ENCODE measurements around the gene RDX.

RDX gene

DNA sequence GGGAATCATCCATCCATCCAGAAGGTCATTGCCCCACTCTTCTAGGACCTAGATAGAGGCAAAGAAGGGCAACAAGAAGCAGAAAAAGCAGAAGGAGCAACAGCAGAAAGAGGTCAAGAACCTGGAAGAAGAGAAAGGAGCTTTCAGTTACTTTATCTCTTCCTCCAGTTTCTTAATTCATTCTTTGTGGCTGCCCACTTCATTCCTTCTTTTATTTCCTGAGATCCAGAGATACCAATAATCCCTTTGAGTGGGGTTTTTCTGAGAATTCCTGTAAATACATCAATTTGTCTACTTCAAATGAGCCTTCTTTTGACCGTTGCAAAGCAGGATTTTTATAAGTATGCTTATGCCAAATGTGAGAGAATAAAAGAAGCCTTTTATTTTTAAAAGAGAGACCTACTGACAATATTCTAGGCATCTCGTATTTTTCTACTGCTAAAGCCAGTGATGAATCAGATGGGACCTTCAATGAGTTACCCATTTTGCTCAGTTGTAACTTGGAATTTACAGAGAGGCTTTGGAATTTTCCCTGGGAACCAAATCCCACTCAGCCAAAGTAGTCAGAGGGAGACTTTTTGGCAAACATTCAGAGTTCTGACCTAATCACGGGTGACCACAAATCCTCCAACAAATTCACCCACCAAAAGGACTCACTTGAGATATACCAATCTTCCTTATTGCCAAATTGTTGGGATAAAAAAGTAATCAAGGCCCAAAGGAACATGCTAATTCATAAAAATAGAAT is 148.3 kb downstream of the RDX start:
- no peak for DNase-seq (ENCODE audit: low spot score)
- TF ChIP-seq, protein P1, sequence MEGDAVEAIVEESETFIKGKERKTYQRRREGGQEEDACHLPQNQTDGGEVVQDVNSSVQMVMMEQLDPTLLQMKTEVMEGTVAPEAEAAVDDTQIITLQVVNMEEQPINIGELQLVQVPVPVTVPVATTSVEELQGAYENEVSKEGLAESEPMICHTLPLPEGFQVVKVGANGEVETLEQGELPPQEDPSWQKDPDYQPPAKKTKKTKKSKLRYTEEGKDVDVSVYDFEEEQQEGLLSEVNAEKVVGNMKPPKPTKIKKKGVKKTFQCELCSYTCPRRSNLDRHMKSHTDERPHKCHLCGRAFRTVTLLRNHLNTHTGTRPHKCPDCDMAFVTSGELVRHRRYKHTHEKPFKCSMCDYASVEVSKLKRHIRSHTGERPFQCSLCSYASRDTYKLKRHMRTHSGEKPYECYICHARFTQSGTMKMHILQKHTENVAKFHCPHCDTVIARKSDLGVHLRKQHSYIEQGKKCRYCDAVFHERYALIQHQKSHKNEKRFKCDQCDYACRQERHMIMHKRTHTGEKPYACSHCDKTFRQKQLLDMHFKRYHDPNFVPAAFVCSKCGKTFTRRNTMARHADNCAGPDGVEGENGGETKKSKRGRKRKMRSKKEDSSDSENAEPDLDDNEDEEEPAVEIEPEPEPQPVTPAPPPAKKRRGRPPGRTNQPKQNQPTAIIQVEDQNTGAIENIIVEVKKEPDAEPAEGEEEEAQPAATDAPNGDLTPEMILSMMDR (IDR thresholded peaks at IDR 0.05; ENCODE audit: extremely low read depth, insufficient read depth, missing control alignments) = no peak
- in situ Hi-C loops (cut with MboI; ENCODE audit: low pct_unique_long_range_greater_than_20kb, low sequenced_read_pairs, unreplicated experiment) = loop anchor here (25.0 kb wide), 1 partner anchor 111 kb away; no protein-coding TSS in a partner anchor

DNA sequence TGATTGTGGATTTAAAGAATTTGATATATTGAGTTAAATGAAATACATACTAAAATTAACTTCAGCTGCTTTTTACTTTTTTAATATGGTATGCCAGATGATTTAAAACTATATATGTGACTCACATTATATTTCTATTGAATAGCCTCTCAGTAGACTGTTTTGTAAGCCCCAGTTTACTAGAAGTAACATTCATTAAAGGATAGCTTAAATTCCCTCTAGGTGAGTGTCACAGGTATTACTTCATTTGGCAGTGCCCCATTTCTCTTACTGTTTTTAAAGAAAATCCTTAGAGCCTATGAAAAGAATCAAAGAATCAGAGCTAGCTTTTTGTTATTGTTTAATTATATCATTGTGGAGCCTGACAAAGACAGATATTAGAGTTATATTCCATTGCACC is 154.6 kb downstream of the RDX start:
- no peak for DNase-seq (ENCODE audit: low spot score)
- in situ Hi-C loops (cut with MboI; ENCODE audit: low pct_unique_long_range_greater_than_20kb, low sequenced_read_pairs, unreplicated experiment) = loop anchor here (25.0 kb wide), 1 partner anchor 105 kb away; no protein-coding TSS in a partner anchor
- TF ChIP-seq, protein P1 (IDR thresholded peaks at IDR 0.05; ENCODE audit: extremely low read depth, insufficient read depth, missing control alignments) = no peak

DNA sequence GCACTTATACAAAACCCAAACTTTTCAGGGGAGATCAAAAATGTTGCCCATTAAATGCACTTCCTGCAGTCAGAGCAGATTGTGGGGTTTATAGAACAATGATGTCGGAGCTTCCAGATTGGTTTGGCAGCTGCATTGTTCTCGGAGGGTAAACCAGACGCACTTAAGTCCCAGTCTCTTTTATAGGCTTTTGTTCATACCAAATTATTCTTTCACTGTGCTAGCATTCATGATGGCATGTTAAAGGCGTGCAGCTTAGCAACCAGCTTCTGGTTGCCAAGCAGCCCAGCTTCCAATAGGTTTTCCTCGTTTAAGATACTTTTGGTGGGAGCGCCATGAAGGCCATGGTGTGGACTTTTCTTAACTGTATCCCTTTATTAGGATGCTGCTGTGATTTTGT is 162.3 kb downstream of the RDX start:
- no peak for DNase-seq (ENCODE audit: low spot score)
- TF ChIP-seq, protein P1 (IDR thresholded peaks at IDR 0.05; ENCODE audit: extremely low read depth, insufficient read depth, missing control alignments) = no peak
- in situ Hi-C loops (cut with MboI; ENCODE audit: low pct_unique_long_range_greater_than_20kb, low sequenced_read_pairs, unreplicated experiment) = loop anchor here (25.0 kb wide), 1 partner anchor 97 kb away; no protein-coding TSS in a partner anchor

DNA sequence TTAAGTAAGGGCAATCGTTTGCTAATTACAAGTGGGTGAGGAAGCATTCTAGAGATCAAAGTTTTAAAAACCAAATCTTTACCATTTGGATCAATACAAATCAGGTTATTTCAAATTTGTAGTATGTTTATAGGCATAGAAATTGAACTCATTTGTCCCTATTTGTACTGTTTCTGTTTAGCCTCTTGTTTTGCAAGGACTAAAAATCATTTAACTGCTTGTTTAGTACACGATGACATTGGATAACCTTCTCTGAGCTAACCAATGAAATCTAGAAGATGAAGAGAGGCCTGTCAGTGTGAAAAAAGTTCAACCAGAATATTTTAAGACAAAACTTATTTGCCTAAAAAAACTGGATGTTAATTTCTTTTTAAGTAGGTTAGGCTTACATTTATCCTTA is 163.3 kb downstream of the RDX start:
- DNase-seq (ENCODE audit: low spot score) = no peak
- in situ Hi-C loops (cut with MboI; ENCODE audit: low pct_unique_long_range_greater_than_20kb, low sequenced_read_pairs, unreplicated experiment) = loop anchor here (25.0 kb wide), 1 partner anchor 96 kb away; no protein-coding TSS in a partner anchor
- TF ChIP-seq, protein P1 (IDR thresholded peaks at IDR 0.05; ENCODE audit: extremely low read depth, insufficient read depth, missing control alignments) = no peak

DNA sequence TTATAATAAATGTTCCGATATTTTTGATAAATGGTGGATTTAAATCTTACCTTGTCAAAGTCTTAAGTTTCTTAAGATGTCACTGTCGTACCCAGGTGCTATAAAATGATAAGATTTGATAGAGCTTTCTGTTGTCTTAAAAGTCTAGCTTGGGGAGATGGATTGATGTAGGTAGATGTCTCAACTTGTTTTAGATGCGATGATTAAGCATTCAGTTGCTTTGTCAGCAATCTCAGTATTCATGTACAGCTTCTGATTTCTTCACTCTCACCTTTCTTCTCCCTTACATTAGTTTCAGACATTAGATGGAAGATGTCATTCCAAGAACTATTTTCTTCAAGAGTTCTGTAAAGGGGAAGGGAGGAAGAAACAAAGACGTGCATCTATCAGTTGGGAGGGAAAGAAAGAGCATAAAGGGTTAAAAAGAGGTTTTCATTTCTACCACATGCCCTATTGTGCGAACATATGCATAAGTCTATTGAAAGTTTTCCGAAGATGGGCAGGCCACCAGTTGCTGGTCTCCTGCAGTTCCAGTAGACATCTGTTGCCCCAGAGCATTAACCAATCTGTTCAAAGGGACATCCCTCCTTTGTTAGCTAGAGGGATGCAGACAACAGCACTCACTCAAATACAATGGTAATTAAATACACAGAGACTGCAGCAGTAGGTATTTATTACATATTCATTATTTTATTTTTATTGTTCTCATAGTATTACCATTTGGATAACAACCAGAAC is 164.9 kb downstream of the RDX start:
- TF ChIP-seq, protein P1 (IDR thresholded peaks at IDR 0.05; ENCODE audit: extremely low read depth, insufficient read depth, missing control alignments) = no peak
- DNase-seq (ENCODE audit: low spot score) = no peak
- in situ Hi-C loops (cut with MboI; ENCODE audit: low pct_unique_long_range_greater_than_20kb, low sequenced_read_pairs, unreplicated experiment) = loop anchor here (25.0 kb wide), 1 partner anchor 94 kb away; no protein-coding TSS in a partner anchor

DNA sequence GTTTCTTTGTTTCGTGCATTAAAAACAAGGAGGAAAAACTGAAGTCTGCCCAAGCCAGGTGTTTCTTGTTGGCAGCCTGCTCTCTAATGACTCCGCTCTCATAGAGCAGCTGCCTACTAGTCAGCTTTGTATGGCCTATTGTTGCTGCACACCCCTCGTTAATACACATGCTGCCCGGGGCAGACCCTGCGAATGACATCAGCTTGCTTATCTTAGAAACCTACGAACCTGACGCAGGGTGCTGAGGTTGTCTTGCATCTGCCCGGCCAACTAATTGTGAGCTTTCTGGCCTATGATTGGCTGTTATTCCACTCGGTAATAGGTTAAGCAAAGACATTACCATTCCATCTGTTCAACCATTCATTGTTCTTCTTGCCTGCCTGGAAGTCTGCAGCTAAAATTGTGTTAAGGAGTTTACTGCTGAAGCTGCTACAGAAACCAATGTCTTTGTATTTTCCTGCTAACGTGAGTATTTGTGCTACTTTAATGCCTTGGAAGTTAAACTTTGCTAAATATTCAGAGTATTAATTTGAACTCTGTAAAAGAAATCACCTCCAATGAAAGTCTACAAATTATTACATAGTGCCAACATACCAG is 165.7 kb downstream of the RDX start:
- TF ChIP-seq, protein P1 (IDR thresholded peaks at IDR 0.05; ENCODE audit: extremely low read depth, insufficient read depth, missing control alignments) = no peak

More for the DNA sequence above, 165.7 kb downstream of the RDX start:
- in situ Hi-C loops (cut with MboI; ENCODE audit: low pct_unique_long_range_greater_than_20kb, low sequenced_read_pairs, unreplicated experiment) = loop anchor here (25.0 kb wide), 1 partner anchor 93 kb away; no protein-coding TSS in a partner anchor
- DNase-seq (ENCODE audit: low spot score) = no peak

All from GM13977 (cell line).